GM23338 (cell line): Measurements from ENCODE around the gene APCDD1L. TPM values are rescaled to one million over a fixed set of nuclear protein-coding genes. Genes with fewer than 3 reads are reported as not detected.

Source experiments
- ATAC-seq: fragments of 200-7000 bp; cut with Tn5 transposase; 3 replicates; pipeline ENCODE4 v1.9.1; 2020
- DNase-seq: peaks from one replicate; pipeline ENCODE4 v3.0.0-alpha.2; 2015; ENCODE audit warnings: low spot score
- H2AFZ ChIP-seq: fragments of 200-600 bp; sonication (generic); 2 replicates; pipeline ENCODE4 v1.8.0; 2016; ENCODE audit warnings: antibody characterized with exemption, mild to moderate bottlenecking, moderate library complexity
- H3F3A ChIP-seq: fragments of 200-600 bp; sonication (generic); replicated peaks from 2 replicates; pipeline ENCODE4 v1.8.0; 2017; ENCODE audit warnings: antibody characterized with exemption, mixed run types, low read depth
- H3K27ac ChIP-seq: fragments of 200-600 bp; sonication (generic); 2 replicates; pipeline ENCODE4 v1.6.1; 2016; ENCODE audit warnings: low read depth
- H3K27me3 ChIP-seq: fragments of 200-600 bp; sonication (generic); 2 replicates; pipeline ENCODE4 v1.8.0; 2016; ENCODE audit warnings: mild to moderate bottlenecking, mixed run types, moderate library complexity; ENCODE audit not compliant: insufficient read depth
- H3K36me3 ChIP-seq: fragments of 200-600 bp; sonication (generic); 2 replicates; pipeline ENCODE4 v1.8.0; 2016; ENCODE audit warnings: mild to moderate bottlenecking; ENCODE audit not compliant: insufficient read depth
- H3K4me1 ChIP-seq: fragments of 200-600 bp; sonication (generic); 2 replicates; pipeline ENCODE4 v1.8.0; 2016; ENCODE audit warnings: mild to moderate bottlenecking, moderate library complexity; ENCODE audit not compliant: insufficient read depth
- H3K4me2 ChIP-seq: fragments of 200-600 bp; sonication (generic); 2 replicates; pipeline ENCODE4 v1.7.1; 2017; ENCODE audit warnings: mixed run types
- H3K4me3 ChIP-seq: fragments of 200-600 bp; sonication (generic); 2 replicates; pipeline ENCODE4 v1.6.1; 2016; ENCODE audit warnings: mixed run types
- H3K79me2 ChIP-seq: fragments of 200-600 bp; sonication (generic); replicated peaks from 2 replicates; pipeline ENCODE4 v1.8.0; 2017; ENCODE audit warnings: mild to moderate bottlenecking; ENCODE audit not compliant: insufficient read depth
- H3K9me2 ChIP-seq: fragments of 200-600 bp; sonication (generic); 2 replicates; pipeline ENCODE4 v1.8.0; 2017; ENCODE audit not compliant: insufficient read depth
- H4K20me1 ChIP-seq: fragments of 200-600 bp; sonication (generic); replicated peaks from 2 replicates; pipeline ENCODE4 v1.8.0; 2017; ENCODE audit warnings: mild to moderate bottlenecking; ENCODE audit not compliant: insufficient read depth
- H3K27ac Mint-ChIP-seq: 2 replicates; pipeline ENCODE4 v1.8.0; 2020; ENCODE audit warnings: inconsistent platforms, mild to moderate bottlenecking, moderate library complexity, mixed read lengths
- H3K27me3 Mint-ChIP-seq: 3 replicates; pipeline ENCODE4 v1.8.0; 2022; ENCODE audit warnings: low read depth, mild to moderate bottlenecking, moderate library complexity, mixed read lengths, inconsistent platforms; ENCODE audit not compliant: insufficient read depth, poor library complexity
- H3K36me3 Mint-ChIP-seq: 3 replicates; pipeline ENCODE4 v1.8.0; 2021; ENCODE audit warnings: low read depth, mild to moderate bottlenecking, inconsistent platforms, moderate library complexity, mixed read lengths
- H3K4me1 Mint-ChIP-seq: 3 replicates; pipeline ENCODE4 v1.8.0; 2020; ENCODE audit warnings: mild to moderate bottlenecking, inconsistent platforms, mixed read lengths
- H3K4me3 Mint-ChIP-seq: 3 replicates; pipeline ENCODE4 v1.8.0; 2021; ENCODE audit warnings: moderate library complexity, mild to moderate bottlenecking, inconsistent platforms, mixed read lengths
- H3K9me3 Mint-ChIP-seq: 3 replicates; pipeline ENCODE4 v1.8.0; 2020; ENCODE audit warnings: moderate library complexity, mild to moderate bottlenecking, inconsistent platforms, mixed read lengths
- JUNB ChIP-seq: IDR thresholded peaks from one replicate; pipeline ENCODE4 v1.6.1; 2016; ENCODE audit warnings: antibody characterized with exemption; ENCODE audit not compliant: unreplicated experiment
- REST ChIP-seq: IDR thresholded peaks from one replicate; pipeline ENCODE4 v1.6.1; 2018; ENCODE audit warnings: antibody characterized with exemption; ENCODE audit not compliant: unreplicated experiment
- ZNF114 ChIP-seq: fragments of 250-450 bp; sonication (Bioruptor Pico); IDR thresholded peaks from 2 replicates; pipeline ENCODE4 v1.5.0; 2020; ENCODE audit warnings: mild to moderate bottlenecking, moderate library complexity
- polyA plus RNA-seq: library from polyadenylated mRNA; unstranded; fragments of >200 nt; fragmentation: Nextera tagmentation; extraction: Ambion mirVana; gene quantifications from 2 replicates; pipeline ENCODE4 v1.2.1, GENCODE V29; 2016
- total RNA-seq: library from RNA; depleted of rRNA; stranded (reverse); fragments of >200 nt; shearing (Covaris generic); gene quantifications from 2 replicates; pipeline ENCODE4 v1.2.3, GENCODE V29; 2014

Gene APCDD1L
- total and polyA plus RNA-seq, 2 experiments from 2014 or later, result 1.8 to 4.6 TPM

- Histone ChIP-seq H3K9me2 (no peaks in the 10 kb centered on the region), H4K20me1 (no peaks in the 10 kb centered on the region; the same call in 1 of the 2 replicates), H3K4me1 (peaks cover 23% of the 10 kb centered on the region), H3K79me2 (no peaks in the 10 kb centered on the region), H3K4me3 (no peak overlapping the region), H3K4me2 (no peak overlapping the region), H3K36me3 (no peaks in the 10 kb centered on the region), H2AFZ (no peak overlapping the region), H3K27me3 (no peaks in the 10 kb centered on the region), H3K27ac (no peak overlapping the region), H3F3A (peaks cover 4% of the 10 kb centered on the region; the same call in 1 of the 2 replicates)
- ATAC-seq (no peak), DNase-seq (no peak)
- H3K27me3 Mint-ChIP-seq, result peaks cover 10% of the 10 kb centered on the region
- no peak overlapping the region for H3K27ac Mint-ChIP-seq
- H3K36me3 Mint-ChIP-seq, result no peaks in the 10 kb centered on the region
- H3K4me1 Mint-ChIP-seq, result peaks cover 45% of the 10 kb centered on the region
- H3K9me3 Mint-ChIP-seq, result no peaks in the 10 kb centered on the region; the same call in 2 of the 3 replicates
- no peak overlapping the region for H3K4me3 Mint-ChIP-seq
- no peak for TF ChIP-seq ZNF114 (CRISPR knock-in tag)
- no peak for TF ChIP-seq REST
Measured at GRCh38 chr20:58450254-58450653, 64.9 kb downstream of the APCDD1L start.

GRCh38 chr20:58449681-58450221 lies 65.4 kb downstream of the APCDD1L start:
- H3F3A ChIP-seq, result peaks cover 4% of the 10 kb centered on the region; the same call in 1 of the 2 replicates
- no peak overlapping the region for H3K4me3 Mint-ChIP-seq
- DNase-seq (no peak), ATAC-seq (no peak)
- no peak overlapping the region for H3K4me2 ChIP-seq
- no peaks in the 10 kb centered on the region for H3K79me2 ChIP-seq
- 0 out of 3 replicates have a peak, but pooled peaks cover 5% of the 10 kb centered on the region for H3K36me3 Mint-ChIP-seq
- H2AFZ ChIP-seq, result no peak overlapping the region
- no peaks in the 10 kb centered on the region for H3K36me3 ChIP-seq
- H3K9me3 Mint-ChIP-seq, result no peaks in the 10 kb centered on the region; the same call in 2 of the 3 replicates
- H3K27me3 ChIP-seq, result no peaks in the 10 kb centered on the region
- peaks cover 10% of the 10 kb centered on the region for H3K27me3 Mint-ChIP-seq
- no peak for TF ChIP-seq JUNB
- no peak for TF ChIP-seq REST
- H4K20me1 ChIP-seq, result no peaks in the 10 kb centered on the region; the same call in 1 of the 2 replicates
- peaks cover 23% of the 10 kb centered on the region for H3K4me1 ChIP-seq
- H3K27ac ChIP-seq, result no peak overlapping the region
- H3K9me2 ChIP-seq, result no peaks in the 10 kb centered on the region
- peaks cover 43% of the 10 kb centered on the region for H3K4me1 Mint-ChIP-seq
- no peak overlapping the region for H3K27ac Mint-ChIP-seq
- no peak overlapping the region for H3K4me3 ChIP-seq
